ENCODE results near the gene AGPAT4. TPM values are rescaled to one million over a fixed set of nuclear protein-coding genes. Genes with fewer than 3 reads are reported as not detected.

AGPAT4 gene
- polyA plus RNA-seq, 2 of the 4 experiments (the other 2 are of a cell fraction) = 2.1 to 3.7 TPM

GRCh38 chr6:161227004-161227960 lies 46.6 kb downstream of the AGPAT4 start:
- CTCF ChIA-PET = no interaction called here
- 85% methylated on average over 15 of the region's 15 CpGs for WGBS (ENCODE audit: missing lambda C conversion rate)
- TF ChIP-seq FOXS1 (CRISPR knock-in tag; IDR thresholded peaks at IDR 0.05) (no peak), RCOR1 (IDR thresholded peaks at IDR 0.05; ENCODE audit: low read depth, low read length) (no peak), FOSL2 (IDR thresholded peaks at IDR 0.05) (no peak), FOSL2 (CRISPR knock-in tag; IDR thresholded peaks at IDR 0.05) (no peak), HMGXB4 (CRISPR knock-in tag; IDR thresholded peaks at IDR 0.05; ENCODE audit: borderline replicate concordance) (no peak), SMC3 (IDR thresholded peaks at IDR 0.05) (no peak), ZNF302 (CRISPR knock-in tag; IDR thresholded peaks at IDR 0.05) (no peak), TP53 (CRISPR knock-in tag; IDR thresholded peaks at IDR 0.05) (no peak), CHD4 (IDR thresholded peaks at IDR 0.05; ENCODE audit: borderline replicate concordance) (no peak)
- ATAC-seq (no peak), DNase-seq (ENCODE audit: low read depth in 1 of 2, low spot score in 1 of 2) (no peak), FAIRE-seq (no peak)
- Histone ChIP-seq H3K4me2 (no peak overlapping the region), H3K4me1 (0 out of 3 replicates have a peak, but pooled peaks cover 4% of the 10 kb centered on the region), H3K9me3 (no peaks in the 10 kb centered on the region), H3K4me3 (no peak overlapping the region), H3K27ac (no peak overlapping the region)
- POLR2A ChIA-PET = no interaction called here

GRCh38 chr6:161226009-161226964 lies 47.6 kb downstream of the AGPAT4 start:
- no peak for TF ChIP-seq HOXB13 (CRISPR knock-in tag; IDR thresholded peaks at IDR 0.05; ENCODE audit: low read depth)
- no peak for TF ChIP-seq RARB (CRISPR knock-in tag; IDR thresholded peaks at IDR 0.05)
- no peak for TF ChIP-seq HOXA7 (CRISPR knock-in tag; IDR thresholded peaks at IDR 0.05)
- no peak for TF ChIP-seq ZC3H11A (IDR thresholded peaks at IDR 0.05)
- TF ChIP-seq MAX (IDR thresholded peaks at IDR 0.05) = no peak
- no peak for TF ChIP-seq FOXS1 (CRISPR knock-in tag; IDR thresholded peaks at IDR 0.05)
- TF ChIP-seq POLR2A (IDR thresholded peaks at IDR 0.05; ENCODE audit: low read length) = no peak
- TF ChIP-seq EP300 (IDR thresholded peaks at IDR 0.05) = no peak
- TF ChIP-seq ZFP36 (IDR thresholded peaks at IDR 0.05; ENCODE audit: borderline replicate concordance, partially characterized antibody) = no peak
- TF ChIP-seq ELK1 (IDR thresholded peaks at IDR 0.05; ENCODE audit: low read depth, low read length) = no peak
- TF ChIP-seq MAFK (IDR thresholded peaks at IDR 0.05; ENCODE audit: partially characterized antibody) = no peak
- no peak for TF ChIP-seq USF2 (IDR thresholded peaks at IDR 0.05)
- no peak for TF ChIP-seq NFE2L2 (conservative IDR thresholded peaks at IDR 0.05; ENCODE audit: low read length)
- TF ChIP-seq HOXB5 (CRISPR knock-in tag; IDR thresholded peaks at IDR 0.05) = no peak
- TF ChIP-seq RNF2 (IDR thresholded peaks at IDR 0.05; ENCODE audit: borderline replicate concordance, low read depth) = no peak
- no peak for TF ChIP-seq ATOH8 (CRISPR knock-in tag; IDR thresholded peaks at IDR 0.05; ENCODE audit: low read depth)
- TF ChIP-seq GATA3 (IDR thresholded peaks at IDR 0.05; ENCODE audit: borderline replicate concordance) = no peak
- FAIRE-seq (no peak), DNase-seq (ENCODE audit: low read depth in 1 of 2, low spot score in 1 of 2) (no peak), ATAC-seq (no peak)
- no peak overlapping the region for H3K4me2 ChIP-seq
- H3K27ac ChIP-seq = no peak overlapping the region
- ChIA-PET CTCF (no interaction called here), POLR2A (no interaction called here)
- 0 out of 3 replicates have a peak, but pooled peaks cover 4% of the 10 kb centered on the region for H3K4me1 ChIP-seq
- WGBS (ENCODE audit: missing lambda C conversion rate) = 80% methylated on average over 8 of the region's 8 CpGs
- H3K9me3 ChIP-seq = no peaks in the 10 kb centered on the region
- no peak overlapping the region for H3K4me3 ChIP-seq

Measured in A549 (cell line).